Right ventricle myocardium inferior (tissue), 1 donor: ENCODE data around the gene SHISA9. TPM values are rescaled to one million over a fixed set of nuclear protein-coding genes. Genes with fewer than 3 reads are reported as not detected.

ENCODE experiments used
- ATAC-seq: fragments of 200-7000 bp; cut with Tn5 transposase; one replicate; pipeline ENCODE4 v1.9.1; 2020; ENCODE audit warnings: mild to moderate bottlenecking, moderate library complexity
- DNase-seq: peaks from one replicate; pipeline ENCODE4 v3.0.0; 2021; ENCODE audit errors: missing footprints
- intact Hi-C: fragments of 100-400 bp; cut with DNase I; formaldehyde crosslinking; loops from one replicate; pipeline ENCODE4 v1.11.0; 2022
- total RNA-seq: library from RNA; stranded (reverse); fragmentation: NEBNext Ultra II Directional; extraction: Animal tissue kit (Norgen Biotek cat#: 25700); gene quantifications from one replicate; pipeline ENCODE4 v1.2.1, GENCODE V29; 2021
- donor health status: DM: no; HTN: yes; CAD: no; lungs with severe emphysema.

Gene SHISA9
- total RNA-seq, 1 donor from 2014 or later: 0.49 TPM

DNA sequence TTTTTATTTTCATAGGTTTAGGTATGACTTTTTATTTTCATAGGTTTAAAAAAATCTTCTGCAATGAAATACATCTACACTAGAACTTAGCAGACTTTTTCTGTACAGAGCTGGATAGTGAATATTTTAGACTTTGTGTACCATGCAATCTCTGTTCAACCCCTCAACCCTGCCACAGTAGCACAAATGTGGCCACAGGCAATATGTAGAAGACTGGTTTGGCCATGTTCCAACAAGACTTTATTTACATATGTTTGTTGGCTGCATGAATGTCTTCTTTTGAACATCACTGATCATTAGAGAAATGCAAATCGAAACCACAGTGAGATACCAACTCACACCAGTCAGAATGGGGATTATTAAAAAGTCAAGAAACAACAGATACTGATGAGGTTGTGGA lies 229.2 kb downstream of the SHISA9 start:
- ATAC-seq (no peak), DNase-seq (no peak)
- intact Hi-C loops: no loop called here

DNA sequence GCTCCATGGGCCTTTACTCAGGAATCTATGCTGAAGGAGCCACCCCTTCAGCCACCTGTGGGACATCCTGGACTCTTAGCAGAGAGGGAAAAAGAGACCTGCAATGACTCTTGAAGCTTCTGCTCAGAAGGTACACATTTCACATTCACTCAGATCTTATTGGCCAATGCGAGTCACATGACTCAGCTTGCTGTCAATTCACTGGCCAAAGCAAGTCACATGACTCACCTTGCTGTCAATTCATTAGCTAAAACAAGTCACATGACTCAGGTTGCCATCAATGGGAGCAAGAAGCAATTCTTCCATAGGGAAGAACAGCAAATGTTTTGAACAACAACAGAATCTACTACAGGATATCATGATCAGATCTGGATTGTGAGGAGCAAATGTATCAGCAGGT lies 233.4 kb downstream of the SHISA9 start:
- intact Hi-C loops: no loop called here
- ATAC-seq (no peak), DNase-seq (no peak)

DNA sequence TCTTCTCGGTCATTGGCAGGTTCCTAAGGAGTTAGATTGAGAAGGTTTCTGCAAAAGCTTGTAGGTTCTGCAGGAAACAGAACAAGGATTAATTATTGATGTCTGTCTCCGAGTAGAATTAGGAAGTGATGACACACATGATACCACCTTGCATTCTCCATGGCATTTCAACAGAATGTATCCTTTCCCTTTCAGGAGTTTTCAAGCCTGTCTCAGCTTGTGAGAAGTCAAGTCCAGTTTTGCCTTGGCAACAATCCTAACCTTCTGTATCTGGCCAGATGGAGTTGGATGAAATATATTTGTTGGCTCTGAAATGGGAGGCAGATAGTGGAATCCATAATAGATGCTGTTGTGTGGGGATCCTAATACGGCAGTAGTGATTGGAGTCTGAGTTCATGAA lies 235.5 kb downstream of the SHISA9 start:
- ATAC-seq (no peak), DNase-seq (no peak)
- intact Hi-C loops: no loop called here

DNA sequence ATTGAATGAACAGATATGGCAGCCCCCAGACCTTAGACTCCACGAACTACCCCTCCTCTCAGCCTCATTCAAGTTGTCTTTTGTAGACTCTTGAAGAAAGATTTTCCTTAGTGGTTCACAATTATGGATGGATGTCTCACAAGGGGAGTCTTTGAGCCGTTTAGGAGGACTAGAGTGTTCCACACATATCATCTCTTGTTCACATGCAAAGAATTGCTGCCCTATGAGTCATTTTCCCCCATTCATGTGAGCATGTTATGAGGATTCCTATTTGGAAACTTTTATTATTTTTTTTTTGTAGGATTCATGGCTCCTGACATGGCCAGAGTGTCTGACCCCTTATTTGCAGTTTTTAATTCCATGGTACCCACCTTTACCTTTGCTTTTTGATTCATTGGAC lies 237.1 kb downstream of the SHISA9 start:
- ATAC-seq: no peak
- DNase-seq: no peak
- intact Hi-C loops: no loop called here

DNA sequence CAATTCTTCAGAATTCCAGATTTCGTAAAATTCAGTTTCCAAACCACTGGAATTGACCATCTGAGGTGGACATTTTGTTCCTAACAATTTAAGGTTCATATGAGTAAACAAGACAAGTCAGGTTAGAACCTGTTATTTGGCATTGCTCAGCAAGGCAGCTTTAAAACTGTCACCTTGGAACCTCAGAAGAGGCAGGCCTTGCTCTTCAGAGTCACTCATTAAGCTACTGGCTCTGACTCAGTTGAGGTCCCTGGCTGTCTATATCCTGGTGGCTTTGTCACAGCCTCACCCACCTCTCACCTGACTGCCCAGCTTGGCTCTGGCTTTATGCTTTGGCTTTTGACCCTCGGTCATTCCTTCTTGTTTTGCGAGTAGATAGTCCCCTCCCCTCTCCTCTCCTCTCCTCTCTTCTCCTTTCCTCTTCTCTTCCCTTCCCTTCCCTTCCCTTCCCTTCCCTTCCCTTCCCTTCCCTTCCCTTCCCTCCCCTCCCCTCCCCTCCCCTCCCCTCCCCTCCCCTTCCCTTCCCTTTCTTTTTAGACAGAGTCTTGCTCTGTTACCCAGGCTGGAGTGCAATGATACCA lies 238.4 kb downstream of the SHISA9 start:
- intact Hi-C loops: no loop called here
- ATAC-seq: no peak
- DNase-seq: no peak

DNA sequence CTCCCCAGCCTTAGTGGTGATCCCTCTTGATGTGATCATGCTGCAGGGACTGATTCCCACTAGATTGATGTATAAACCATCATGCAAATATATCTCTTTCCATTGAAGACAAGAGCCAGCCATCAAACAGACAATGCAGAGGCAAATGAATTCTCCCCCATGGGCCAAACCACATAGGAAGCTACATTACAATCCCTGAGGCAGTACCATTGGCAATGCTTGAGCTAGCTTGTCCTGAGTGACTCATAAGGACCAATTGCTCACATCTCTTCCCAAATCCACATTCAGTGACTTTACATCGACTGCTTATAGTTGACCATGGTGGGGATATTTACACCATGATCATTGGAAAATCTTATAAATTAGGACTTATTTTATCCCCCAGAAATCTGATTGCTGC lies 242.2 kb downstream of the SHISA9 start:
- DNase-seq (no peak), ATAC-seq (no peak)
- intact Hi-C loops: no loop called here

DNA sequence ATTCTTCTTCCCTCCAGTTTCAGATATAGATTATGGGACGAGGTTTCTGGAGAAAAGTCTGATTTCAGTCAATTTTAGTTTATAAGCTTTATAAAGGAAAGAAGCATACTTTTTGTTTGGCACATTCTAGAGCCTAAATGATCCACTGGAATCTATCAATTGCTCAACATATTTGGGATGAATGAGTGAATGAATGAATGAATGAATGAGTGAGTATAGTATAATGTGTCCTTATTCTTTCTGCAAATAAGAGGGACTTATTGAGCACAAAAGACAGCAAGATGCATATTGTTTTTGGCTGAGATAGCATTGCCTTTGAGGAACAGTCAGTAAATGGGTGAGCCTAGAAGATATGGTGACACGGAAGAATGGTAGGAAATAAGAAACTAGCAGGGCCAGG lies 245.4 kb downstream of the SHISA9 start:
- DNase-seq: no peak
- no peak for ATAC-seq
- intact Hi-C loops: no loop called here

DNA sequence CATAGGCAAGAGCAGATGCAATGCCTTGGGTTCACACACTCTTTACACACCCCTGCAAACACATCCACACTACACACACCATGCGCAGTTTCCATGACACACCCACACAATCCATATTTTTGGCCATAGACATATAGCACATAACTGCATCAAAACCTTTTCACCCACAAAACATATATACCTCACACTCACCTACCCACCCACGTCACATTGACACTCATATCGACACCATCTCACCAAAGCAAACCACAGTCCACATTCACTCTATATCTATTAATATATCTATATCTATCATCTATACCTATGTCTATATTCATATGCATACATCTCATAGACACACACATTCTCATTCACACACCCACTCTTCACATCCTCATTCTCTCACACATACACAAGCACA lies 246.9 kb downstream of the SHISA9 start:
- DNase-seq: no peak
- ATAC-seq: no peak
- intact Hi-C loops: no loop called here

DNA sequence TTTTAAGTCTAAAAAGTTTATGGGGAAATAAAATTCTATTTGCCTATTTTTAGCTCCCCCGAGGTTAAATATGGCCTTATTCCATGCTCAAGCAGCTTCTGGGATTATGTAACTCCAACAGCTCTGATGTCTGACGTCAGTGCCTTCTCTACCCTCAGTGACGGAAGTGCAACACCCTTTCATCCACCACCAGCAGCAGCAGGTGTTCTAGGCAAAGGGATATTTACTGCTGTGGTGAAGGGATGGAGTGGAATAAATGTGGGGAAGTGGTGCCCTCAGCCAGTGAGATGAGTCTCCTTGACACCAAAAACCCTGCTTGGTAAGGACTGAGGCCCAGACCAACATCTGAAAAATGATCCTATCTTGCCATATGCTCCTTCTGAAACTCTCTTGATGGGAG lies 247.4 kb downstream of the SHISA9 start:
- intact Hi-C loops: no loop called here
- DNase-seq (no peak), ATAC-seq (no peak)

DNA sequence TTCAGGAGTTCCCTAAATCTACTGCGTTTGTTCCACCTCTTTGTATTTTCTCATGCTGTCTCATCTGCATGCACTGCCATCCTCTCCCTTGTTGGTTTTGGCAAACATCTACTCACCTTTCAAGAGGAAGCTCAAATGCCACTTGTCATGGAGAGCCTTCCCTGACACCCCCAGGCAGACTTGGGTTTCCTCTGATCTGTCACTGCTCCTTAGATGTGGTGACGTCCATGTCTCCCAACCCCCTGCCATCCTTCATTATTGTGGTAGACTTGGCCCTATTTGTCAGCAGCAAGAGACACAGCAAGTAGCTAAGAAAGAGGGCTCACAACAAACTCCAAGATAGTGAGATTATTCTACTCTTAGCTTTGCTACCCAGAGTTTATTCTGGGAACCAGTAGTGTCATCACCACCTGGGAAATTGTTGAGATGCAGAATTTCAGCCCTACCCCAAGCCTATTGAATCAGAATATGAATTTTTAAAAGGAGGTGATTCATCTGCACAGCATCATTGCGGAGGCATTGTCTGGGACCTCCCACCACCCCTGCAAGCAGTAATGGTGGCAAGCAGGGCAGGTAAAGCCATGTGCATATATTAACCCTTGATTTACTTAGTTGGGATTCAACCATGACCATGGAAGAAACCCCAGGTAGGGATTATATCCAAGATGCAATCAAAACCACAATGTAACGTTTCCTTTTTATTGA lies 248.9 kb downstream of the SHISA9 start:
- ATAC-seq: no peak
- intact Hi-C loops: no loop called here
- no peak for DNase-seq

DNA sequence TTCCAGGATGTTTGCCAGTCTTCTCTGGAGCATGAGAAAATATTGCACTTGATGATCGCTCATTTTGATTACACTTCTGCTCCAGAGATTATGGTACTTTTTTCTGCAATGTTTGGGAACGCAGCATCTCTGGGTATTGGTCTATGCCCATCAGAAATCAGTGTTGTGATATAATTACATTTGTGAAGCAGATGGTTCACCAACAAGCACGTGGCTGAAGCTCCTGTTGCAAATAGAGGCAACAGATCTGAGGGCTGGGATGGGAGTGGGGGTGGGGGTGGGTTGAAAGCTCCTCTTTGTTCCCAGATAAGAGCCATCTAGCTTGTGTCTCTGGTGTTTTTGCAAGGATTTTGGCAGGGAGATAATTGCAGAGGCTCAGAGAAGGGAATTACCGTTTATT lies 252.3 kb downstream of the SHISA9 start:
- DNase-seq: no peak
- intact Hi-C loops: no loop called here
- ATAC-seq: no peak

DNA sequence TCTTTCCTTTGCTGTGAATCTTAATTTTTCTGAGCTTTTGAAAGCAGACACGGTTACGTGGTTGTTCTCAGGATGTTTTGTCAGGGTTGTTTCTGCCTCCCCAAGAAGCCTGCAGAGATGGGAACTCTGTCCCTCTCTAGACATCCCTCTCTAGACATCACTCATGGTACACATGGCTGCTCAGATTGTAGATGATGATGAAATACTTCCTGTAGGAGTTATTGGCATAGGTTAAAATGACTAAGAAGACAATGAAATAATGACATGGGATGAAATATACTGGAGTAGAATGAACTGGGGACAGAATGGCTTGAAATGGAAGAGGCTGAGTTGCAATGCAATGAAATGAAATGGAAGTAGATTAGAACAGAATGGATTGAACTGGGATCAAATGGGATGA lies 253.4 kb downstream of the SHISA9 start:
- no peak for ATAC-seq
- intact Hi-C loops: no loop called here
- no peak for DNase-seq

DNA sequence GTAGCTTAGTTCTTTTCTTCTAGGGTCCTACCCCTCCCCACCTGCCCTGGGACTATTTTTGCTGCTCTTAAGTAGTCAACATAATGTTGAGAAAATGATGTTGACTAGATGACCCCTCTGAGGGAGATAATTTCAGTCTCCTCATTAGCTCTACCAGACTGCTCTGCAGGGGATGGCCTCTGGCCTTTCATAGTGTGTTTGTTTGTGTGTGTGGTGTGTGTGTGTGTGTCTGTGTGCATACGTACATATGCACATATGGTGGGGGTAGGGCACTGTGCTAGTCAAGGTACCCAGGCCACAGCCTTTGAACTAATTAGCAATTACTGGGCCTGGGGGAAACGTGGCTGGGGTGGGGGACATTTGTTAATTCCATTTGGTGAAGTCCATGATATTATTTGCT lies 254.0 kb downstream of the SHISA9 start:
- intact Hi-C loops: no loop called here
- no peak for ATAC-seq
- DNase-seq: no peak

DNA sequence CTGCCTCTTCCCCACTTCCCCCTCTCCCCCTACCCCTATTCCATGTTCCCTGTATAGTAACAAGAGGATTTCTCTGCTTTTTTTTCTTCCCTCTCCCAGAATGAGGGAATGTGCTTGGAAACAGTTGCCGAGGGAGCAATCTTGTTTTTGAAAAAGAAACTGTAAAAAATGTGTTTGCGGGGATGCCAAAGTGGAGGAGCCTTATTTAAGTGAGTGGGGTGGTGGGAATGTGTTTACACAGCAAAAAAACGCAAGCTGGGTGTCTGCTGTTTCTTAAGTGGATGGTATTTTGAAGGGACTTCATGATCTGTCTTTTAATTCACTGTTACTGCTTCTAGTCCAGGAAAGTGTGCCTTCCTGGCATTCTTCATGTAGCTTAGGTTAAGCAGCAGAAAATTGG lies 254.4 kb downstream of the SHISA9 start:
- DNase-seq (no peak), ATAC-seq (no peak)
- intact Hi-C loops: no loop called here

DNA sequence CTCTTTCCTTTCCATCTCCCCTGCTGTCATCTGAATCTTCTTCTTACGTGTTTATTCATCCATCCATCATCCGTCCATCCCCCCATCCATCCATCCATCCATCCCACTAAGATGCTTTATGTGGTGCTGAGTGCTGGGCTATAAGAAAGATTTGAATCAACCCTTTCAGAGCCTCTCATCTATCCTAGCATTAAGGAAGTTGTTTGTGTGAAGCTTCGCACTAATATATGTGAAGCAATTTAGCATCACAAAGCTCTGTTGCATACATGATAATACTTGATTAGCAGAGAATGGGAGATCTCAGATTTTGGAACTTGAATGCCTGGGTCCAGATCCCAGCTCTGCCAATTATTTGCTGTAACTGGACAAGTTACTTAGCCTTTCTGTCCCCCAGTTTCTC lies 255.7 kb downstream of the SHISA9 start:
- no peak for ATAC-seq
- DNase-seq: no peak
- intact Hi-C loops: no loop called here

DNA sequence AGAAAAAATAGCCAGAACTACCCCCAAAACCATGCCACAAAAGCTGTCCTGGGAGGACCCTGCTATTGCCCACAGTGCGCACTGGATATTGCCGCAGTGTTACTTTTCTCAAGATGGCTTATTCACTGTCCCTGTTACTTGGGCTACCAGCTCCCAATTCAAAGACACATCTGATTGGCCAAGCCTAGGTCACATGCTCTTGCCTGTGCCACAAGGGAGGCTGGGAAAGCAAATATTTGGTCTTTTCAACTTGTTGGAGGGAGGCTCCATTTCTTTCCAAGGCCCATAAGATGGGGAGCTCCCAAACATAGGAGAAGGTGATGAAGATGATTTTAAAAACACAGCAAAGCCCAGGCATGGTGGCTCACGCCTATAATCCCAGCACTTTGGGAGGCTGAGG lies 257.0 kb downstream of the SHISA9 start:
- intact Hi-C loops: no loop called here
- ATAC-seq (no peak), DNase-seq (no peak)

DNA sequence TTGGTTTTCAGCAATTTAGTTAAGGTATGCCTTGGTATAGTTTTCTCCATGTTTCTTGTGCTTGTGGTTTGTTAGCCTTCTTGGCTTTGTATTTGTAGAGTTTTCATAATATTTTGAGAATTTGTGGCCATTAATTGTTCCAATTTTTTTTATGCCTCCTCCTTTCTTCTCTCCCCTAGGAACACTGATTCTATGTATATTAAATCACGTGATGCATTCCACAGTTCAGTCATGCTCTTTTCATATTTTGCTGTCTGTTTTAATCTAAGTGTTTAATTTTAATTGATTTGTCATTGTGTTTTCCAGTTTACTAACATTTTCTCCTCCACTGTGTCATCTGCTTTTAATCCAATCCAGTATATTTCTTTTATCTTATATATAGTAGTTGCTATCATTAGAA lies 263.6 kb downstream of the SHISA9 start:
- intact Hi-C loops: no loop called here
- DNase-seq (no peak), ATAC-seq (no peak)

DNA sequence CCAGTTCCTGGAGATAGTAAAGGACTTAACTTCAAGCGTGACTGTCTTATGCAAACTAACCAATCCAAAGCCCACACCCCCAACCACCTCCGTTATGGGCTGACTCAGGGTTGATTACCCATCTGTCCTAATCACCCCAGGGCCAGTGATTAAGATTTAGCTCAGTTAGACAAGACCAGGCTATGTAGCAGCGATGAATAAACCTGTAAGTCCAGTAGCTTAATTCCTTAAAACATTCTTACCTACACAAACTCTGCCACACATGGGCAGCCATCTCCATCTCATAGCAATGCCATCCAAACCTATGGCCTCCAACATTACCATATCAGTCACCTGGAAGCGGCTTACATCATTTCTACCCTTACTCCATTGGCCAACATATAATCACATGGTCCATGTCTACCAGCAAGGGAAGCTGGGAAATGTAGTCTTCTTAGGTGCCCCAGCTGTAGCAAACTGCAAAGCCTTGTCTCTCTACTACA lies 266.7 kb downstream of the SHISA9 start:
- ATAC-seq (no peak), DNase-seq (no peak)
- intact Hi-C loops: no loop called here

DNA sequence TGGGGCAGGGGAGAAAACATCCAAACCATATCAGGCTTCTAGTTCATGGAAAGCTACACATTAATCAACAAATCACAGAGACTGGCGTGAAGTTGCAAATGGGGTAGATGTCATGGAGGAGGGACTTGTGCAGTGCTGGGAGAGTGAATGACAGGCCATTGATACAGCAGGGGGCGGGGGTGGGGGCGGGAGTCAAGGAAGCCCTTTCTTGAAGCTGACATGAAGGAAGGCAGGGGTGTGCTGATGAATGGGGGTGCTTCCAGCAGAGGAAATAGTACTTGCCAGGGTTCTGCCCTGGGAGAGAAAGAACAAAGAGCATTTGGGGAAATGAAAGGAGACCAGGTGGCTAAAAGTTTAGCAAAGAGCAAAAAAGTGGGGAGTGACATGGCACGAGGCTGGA lies 269.9 kb downstream of the SHISA9 start:
- no peak for DNase-seq
- ATAC-seq: no peak
- intact Hi-C loops: no loop called here

DNA sequence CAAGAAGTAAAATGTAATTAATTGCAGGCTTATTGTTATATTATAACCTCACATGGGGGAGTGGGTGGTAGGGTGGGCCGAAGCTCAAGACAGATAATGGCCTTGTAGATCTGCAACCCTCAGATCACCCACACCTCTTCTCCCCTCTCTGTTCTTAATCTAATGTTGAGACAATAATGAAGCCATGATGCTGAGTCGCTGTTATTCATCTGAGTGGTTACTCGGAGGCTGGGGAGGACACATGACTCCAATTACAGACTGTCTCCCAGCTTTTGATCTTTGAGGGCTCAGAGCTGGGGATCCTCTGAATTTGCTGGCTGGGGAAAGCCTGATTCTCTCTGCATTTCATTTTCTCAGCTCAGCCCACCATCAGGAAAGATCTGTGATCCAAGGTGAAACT lies 275.3 kb downstream of the SHISA9 start:
- intact Hi-C loops: no loop called here
- DNase-seq (no peak), ATAC-seq (no peak)

DNA sequence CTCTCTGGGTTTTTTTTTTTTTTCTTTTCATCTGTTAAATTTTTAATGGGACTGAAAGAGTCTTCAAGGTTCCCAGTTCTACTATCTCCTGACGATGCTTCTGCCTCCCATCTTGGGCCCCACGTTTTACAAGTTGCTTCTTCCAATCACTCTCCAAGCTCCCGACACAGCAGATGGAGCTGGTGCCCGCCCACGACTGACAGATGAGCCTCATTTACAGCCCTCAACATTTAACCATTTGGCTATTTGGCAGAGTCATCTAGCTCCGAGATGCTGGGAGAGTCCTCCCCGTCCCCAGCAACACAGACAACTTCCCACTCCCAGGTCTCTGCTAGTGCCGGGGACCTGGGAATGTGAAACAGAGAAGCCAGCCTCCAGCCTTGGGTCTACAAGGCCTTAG lies 276.9 kb downstream of the SHISA9 start:
- DNase-seq (no peak), ATAC-seq (no peak)
- intact Hi-C loops: no loop called here
